Adipocyte (in vitro differentiated cells): ENCODE measurements around the gene LTF.
A peak's percentile ranks its signal among the peaks of the same experiment; 100 is the strongest.
"Not testable (repeated sequence)": the region's sequence is repeated elsewhere in the genome, so short reads cannot be mapped to it uniquely, and the experiment has no call there.

Experiments
- DNase-seq: peaks from one replicate; pipeline ENCODE4 v3.0.0-alpha.2; 2015; ENCODE audit warnings: low read depth
- H3K27me3 ChIP-seq: replicated peaks from 2 replicates; pipeline ENCODE4 v1.7.0; 2013; ENCODE audit warnings: mild to moderate bottlenecking, low read length, moderate library complexity; ENCODE audit not compliant: control insufficient read depth, insufficient read depth
- H3K36me3 ChIP-seq: 2 replicates; pipeline ENCODE4 v1.7.0; 2013; ENCODE audit warnings: low read length, mild to moderate bottlenecking, moderate library complexity; ENCODE audit not compliant: control insufficient read depth, insufficient read depth, severe bottlenecking
- H3K4me1 ChIP-seq: 2 replicates; pipeline ENCODE4 v1.7.0; 2013; ENCODE audit warnings: mild to moderate bottlenecking, low read length, moderate library complexity; ENCODE audit not compliant: control insufficient read depth, insufficient read depth
- H3K4me3 ChIP-seq: 2 replicates; pipeline ENCODE4 v1.7.0; 2013; ENCODE audit warnings: mild to moderate bottlenecking, low read length, moderate library complexity
- H3K9ac ChIP-seq: 2 replicates; pipeline ENCODE4 v1.7.0; 2013; ENCODE audit warnings: mild to moderate bottlenecking, low read length, moderate library complexity
- H3K9me3 ChIP-seq: 2 replicates; pipeline ENCODE4 v1.7.0; 2013; ENCODE audit warnings: mild to moderate bottlenecking, low read length, moderate library complexity; ENCODE audit not compliant: control insufficient read depth

Gene LTF

DNA sequence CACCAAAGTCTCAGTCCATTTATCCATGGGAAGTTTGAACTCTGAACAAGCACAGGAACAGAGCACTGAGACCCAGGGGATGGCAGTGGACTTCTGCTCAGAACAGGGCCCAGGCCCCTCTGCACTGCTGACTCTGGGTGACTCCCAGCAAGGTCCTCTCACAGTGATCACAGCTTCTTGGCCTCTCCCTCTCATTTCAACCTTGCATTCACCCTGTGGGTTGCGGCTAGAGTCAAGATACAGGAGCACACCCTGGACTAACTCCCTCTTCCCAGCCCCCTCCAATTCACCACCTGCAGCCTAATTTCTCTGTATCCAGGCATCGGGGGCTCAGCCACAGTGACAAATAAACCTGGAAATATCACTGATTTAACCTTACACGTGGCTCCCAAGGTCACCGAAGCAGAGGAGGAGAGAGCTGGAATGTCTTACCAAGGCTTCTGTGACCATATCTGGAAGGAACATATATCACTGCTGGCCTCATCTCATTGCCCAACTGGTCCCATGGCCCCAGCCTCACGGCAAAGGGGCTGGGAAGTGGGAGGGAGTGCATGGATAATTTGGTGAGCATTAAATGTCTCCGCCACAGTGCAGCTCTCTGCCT lies 34.3 kb upstream of the LTF start:
- no peak for DNase-seq
- Histone ChIP-seq H3K9ac (no peak overlapping the region), H3K4me3 (no peak overlapping the region), H3K9me3 (no peaks in the 10 kb centered on the region), H3K36me3 (no peaks in the 10 kb centered on the region), H3K4me1 (peaks cover 5% of the 10 kb centered on the region), H3K27me3 (peaks cover 10% of the 10 kb centered on the region)

DNA sequence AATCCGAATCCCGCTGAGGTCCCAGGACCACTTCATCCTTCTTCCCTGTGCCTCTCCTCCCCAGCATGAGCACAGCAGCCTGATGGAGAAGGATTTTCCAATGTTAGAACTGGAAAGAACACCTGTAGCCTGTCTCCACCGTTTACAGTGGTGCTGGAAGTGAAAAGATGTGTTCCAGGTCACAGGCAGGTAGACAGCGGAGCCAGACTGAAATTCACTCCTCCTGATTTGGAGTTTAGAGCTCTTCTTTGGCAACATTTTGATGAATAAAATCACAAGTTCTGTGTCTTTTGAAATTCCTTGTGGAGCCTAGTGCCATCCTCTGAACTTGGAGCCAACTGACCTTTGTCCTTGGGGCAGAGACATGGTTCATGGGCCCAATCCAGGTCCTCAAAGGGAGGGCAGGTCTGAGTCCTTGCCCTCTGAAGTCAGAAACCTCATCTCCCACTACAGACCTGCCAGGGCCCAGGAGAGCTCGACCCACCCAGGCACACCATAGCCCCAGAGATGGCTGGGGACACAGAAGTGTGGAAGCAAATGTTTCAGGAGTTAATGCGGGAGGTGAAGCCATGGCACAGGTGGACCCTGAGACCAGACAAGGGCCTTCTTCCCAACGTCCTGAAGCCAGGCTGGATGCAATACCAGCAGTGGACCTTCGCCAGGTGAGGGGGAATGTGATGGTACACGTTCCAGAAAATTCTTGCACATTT lies 33.0 kb upstream of the LTF start, which contains the start of gene RTP3:
TSS of gene RTP3 (plus strand) at position 421 of the 710 bp plus-strand sequence. CDS start at position 508, 87 bp downstream.
- peaks cover 10% of the 10 kb centered on the region for H3K27me3 ChIP-seq
- H3K4me1 ChIP-seq, result peaks cover 5% of the 10 kb centered on the region
- no peaks in the 10 kb centered on the region for H3K9me3 ChIP-seq
- no peak within 1 kb of the TSS for H3K9ac ChIP-seq
- H3K36me3 ChIP-seq, result no peaks in the 10 kb centered on the region
- DNase-seq, result no peak
- H3K4me3 ChIP-seq, result no peak within 1 kb of the TSS

DNA sequence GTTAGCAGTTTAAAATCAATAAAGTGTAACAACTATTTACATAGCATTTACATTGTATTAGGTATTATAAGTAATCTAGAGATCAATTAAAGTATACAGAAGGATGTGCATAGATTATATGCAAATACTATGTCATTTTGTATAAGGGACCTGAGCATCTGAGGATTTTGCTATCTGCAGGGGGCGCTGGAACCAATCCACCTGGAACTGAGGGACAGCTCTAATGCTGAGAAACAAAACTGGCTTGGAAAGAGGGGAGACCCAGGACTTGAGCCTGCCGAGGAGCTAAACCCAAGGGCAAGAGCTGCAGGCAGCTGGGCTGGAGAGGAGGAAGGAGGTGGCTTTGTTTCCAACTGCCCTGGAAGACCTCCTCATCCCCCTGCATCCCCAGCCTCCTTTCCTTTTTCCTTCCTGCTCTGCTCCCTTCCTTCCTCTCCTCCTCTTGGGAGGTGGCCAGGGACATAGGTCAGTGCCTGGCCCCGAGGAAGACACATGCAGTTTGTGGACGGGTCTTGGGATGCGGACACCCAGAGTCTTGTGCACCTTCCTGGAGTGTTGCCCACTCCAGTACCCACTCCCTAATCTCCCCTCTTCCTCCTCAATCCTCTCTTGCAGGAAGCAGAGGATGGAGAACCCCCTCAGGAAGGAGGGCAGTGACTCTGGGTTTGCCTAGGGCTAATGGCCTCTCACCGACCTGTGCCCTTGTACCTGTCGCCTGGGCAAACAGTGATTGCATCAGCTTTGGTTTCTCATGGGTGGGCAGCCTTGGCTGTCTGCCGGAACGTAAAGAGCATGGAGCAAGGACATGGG lies 32.2 kb upstream of the LTF start:
- H3K9me3 ChIP-seq, result no peaks in the 10 kb centered on the region
- no peak overlapping the region for H3K4me3 ChIP-seq
- peak; percentile 24 for DNase-seq
- peaks cover 5% of the 10 kb centered on the region for H3K4me1 ChIP-seq
- no peaks in the 10 kb centered on the region for H3K36me3 ChIP-seq
- H3K27me3 ChIP-seq, result peaks cover 10% of the 10 kb centered on the region
- H3K9ac ChIP-seq, result no peak overlapping the region

DNA sequence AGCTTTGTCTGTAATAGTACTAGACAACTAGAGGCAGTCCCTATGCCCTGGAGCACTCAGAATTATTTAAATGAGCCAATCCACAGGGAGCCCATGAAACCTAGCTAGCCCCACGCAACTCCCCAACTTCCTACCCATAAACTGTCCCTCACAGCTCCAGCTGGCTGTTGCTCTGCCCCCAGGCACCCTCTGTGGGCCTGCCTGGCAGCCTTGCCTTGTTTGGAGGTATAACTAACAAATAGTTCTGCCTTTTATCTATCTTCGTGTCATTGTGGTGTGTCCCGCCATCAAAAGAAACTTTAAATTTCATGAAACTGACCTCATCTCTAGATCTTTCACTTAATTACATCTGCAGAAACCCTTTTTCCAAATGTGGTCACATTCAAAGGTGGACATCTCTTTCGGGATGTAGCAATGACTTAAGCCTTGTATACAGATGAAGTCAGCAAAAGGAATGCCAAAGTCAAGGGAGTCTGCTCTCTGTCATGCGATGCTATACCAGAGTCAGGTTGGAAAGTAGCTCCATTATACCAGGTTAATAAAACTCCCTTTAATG lies 31.3 kb upstream of the LTF start:
- peak; percentile 77 for DNase-seq

DNA sequence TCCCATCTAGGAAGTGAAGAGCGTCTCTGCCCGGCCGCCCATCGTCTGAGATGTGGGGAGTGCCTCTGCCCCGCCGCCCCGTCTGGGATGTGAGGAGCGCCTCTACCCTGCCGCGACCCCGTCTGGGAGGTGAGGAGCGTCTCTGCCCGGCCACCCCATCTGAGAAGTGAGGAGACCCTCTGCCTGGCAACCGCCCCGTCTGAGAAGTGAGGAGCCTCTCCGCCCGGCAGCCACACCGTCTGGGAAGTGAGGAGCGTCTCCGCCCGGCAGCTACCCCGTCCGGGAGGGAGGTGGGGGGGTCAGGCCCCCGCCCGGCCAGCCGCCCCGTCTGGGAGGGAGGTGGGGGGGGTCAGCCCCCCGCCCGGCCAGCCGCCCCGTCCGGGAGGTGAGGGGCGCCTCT lies 29.8 kb upstream of the LTF start:
- H3K9me3 ChIP-seq, H3K9ac ChIP-seq, DNase-seq, H3K36me3 ChIP-seq, H3K27me3 ChIP-seq, H3K4me3 ChIP-seq, H3K4me1 ChIP-seq: not testable (repeated sequence)

More for the DNA sequence above, 31.3 kb upstream of the LTF start:
- Histone ChIP-seq H3K9ac (no peak overlapping the region), H3K4me3 (no peak overlapping the region), H3K4me1 (peaks cover 5% of the 10 kb centered on the region), H3K27me3 (peaks cover 10% of the 10 kb centered on the region), H3K9me3 (no peaks in the 10 kb centered on the region), H3K36me3 (no peaks in the 10 kb centered on the region)

DNA sequence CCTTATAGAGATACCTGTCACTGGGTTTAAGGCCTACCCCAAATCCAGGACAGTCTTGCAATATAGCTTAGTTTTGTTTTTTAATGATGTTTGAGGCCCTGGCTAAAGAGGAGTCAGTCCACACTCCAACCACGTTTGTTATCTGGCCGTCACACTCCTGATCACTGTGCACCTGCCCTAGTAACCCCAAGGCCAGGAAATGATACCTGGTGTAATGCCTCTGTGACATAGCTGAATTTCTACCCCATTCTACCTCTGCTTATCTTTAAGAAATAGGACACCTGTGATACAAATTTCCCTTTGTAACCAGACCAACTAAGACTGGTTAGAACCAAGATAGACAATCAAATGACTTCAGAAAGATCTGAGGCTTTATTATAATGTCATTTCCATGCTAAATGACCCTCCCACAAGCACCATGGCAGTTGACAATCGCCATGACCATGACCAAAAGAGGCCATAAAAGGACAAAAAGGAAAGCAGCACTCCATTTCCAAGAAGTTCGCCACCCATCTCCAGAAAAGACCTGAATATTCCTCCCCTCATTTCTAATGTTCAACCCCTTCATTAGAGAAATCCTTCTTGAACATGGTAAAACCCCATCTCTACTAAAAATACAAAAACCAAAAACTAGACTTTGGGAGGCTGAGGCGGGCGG lies 28.3 kb upstream of the LTF start:
- Histone ChIP-seq H3K9me3 (no peaks in the 10 kb centered on the region), H3K4me1 (peaks cover 4% of the 10 kb centered on the region), H3K4me3 (no peak overlapping the region), H3K27me3 (no peaks in the 10 kb centered on the region), H3K36me3 (no peaks in the 10 kb centered on the region), H3K9ac (no peak overlapping the region)
- no peak for DNase-seq

DNA sequence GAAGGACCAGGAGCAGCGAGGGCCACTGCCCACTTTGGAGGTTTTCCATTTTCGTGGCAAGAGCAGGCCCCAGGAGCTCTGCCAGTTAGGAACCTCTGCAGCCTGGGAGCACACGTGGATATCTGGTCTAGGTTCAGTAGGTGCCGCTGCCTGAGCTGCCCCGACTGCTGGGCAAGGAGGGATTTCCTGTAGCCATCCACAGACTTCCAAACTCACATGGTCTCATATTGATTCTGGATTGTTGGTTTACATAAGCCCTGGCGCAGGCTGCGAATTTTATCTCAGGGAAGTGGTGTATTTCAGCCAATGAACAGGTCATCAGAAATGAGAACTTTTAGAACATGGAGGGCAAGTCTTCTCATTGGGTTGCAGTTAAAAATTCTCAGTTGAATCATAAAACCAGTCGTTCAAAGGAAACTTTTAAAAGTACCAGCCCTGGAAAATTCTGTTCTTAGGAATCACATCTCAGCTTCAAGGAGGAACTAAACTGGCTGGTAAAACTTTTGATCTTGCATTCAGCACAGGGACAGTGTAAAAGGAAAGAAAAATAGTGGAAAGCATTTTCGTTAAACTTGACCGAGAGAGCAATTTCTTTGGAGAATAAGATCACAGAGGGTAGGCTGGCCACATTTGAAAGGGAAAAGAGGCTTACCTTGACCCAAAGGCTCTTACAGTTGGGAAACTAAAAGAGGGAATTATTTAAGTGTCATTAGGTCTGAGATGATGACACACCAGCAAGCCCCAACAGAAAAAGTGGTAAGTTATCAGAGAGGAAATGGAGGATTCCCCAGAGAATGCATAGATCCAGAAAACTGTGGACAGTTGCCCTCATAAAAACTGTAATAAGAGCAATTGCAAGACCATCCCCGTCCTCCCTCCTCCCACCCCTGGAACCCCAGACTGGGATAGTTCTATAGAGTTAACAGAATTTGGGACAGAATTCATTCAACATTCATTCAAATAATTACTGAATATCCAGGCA lies 26.7 kb upstream of the LTF start:
- peaks cover 4% of the 10 kb centered on the region for H3K4me1 ChIP-seq
- no peaks in the 10 kb centered on the region for H3K9me3 ChIP-seq
- no peaks in the 10 kb centered on the region for H3K36me3 ChIP-seq
- H3K27me3 ChIP-seq, result peaks cover 9% of the 10 kb centered on the region
- no peak for DNase-seq
- no peak overlapping the region for H3K9ac ChIP-seq
- no peak overlapping the region for H3K4me3 ChIP-seq

DNA sequence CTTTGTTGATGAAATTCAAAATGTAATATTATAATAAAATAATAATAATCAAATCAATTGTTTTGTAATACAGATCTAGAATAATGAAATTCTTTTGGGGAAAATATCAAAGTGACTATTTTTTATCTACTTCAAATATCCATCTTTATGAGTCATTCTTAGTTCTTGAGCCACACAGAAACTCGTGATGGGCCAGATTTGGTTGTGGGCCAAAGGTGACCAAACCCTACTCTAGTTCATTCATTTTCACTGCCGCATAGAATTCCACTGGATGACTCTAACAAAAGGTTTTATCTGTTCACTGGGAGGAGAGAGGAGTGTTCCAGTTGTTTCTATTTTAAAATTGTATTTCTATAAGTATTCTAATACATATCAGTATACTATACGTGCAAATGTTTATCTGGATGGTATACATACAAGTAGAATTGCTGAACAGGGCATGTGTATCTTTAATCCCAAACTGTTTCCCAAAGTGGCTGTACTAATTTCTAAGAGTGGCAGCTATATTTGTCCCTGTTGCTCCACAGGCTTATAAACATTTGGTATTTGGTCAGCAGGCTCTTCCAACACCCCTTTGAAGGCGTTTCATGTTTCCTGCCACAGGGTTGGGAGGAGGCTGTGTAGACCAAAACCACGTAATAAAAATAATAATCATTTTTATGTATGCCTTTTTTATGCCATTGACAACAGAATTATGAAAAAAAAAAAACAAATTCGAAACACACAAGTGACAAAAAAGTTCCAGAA lies 25.8 kb upstream of the LTF start:
- peak; percentile 30 for DNase-seq
- Histone ChIP-seq H3K36me3 (no peaks in the 10 kb centered on the region), H3K4me1 (peaks cover 4% of the 10 kb centered on the region), H3K27me3 (peaks cover 17% of the 10 kb centered on the region), H3K9ac (no peak overlapping the region), H3K9me3 (no peaks in the 10 kb centered on the region), H3K4me3 (no peak overlapping the region)

DNA sequence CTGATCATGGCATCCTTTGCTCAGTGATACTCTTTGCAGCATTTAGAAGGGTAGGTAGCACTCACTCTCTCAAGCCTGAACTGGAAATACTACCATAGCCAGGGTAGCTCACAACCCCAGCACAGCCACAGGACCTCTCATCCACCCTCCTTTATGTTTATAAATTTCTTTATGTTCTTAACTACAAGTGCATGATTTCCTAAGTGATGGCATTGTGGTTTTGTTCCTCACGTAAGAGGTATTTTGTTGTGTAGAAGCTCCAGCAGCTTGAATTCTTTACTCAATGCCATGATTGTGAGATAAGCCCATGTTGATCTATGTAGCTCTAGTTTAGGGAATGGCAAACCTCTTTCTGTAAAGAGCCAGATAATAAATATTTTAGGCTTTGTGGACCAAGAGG lies 25.2 kb upstream of the LTF start:
- Histone ChIP-seq H3K4me1 (peaks cover 4% of the 10 kb centered on the region), H3K27me3 (peaks cover 20% of the 10 kb centered on the region), H3K4me3 (no peak overlapping the region), H3K9me3 (no peaks in the 10 kb centered on the region), H3K36me3 (no peaks in the 10 kb centered on the region), H3K9ac (no peak overlapping the region)
- peak; percentile 68 for DNase-seq

DNA sequence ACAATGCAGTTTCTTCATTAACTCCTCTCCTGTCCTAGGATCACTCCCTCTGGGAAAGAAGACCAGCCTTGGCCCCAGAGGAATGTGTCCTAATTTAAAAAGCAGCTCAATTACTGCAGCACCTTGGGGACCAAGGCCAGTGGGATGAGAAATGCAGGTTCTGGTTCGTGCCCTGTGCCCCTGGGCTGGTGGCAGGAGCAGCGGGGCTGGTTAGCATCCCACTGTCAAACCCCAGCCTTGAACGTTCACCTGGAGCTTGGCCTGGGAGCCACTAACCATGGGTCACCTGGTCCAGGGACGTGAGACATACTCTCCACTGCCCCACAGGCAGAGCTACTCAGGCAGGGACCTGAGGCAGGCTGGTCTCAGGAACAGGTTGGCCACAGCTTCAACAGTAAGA lies 24.7 kb upstream of the LTF start:
- Histone ChIP-seq H3K4me1 (peaks cover 4% of the 10 kb centered on the region), H3K9ac (no peak overlapping the region), H3K27me3 (peaks cover 20% of the 10 kb centered on the region), H3K4me3 (no peak overlapping the region), H3K36me3 (no peaks in the 10 kb centered on the region), H3K9me3 (no peaks in the 10 kb centered on the region)
- no peak for DNase-seq
